Glutamatergic neuron (in vitro differentiated cells): Measurements from ENCODE around the gene NFIA. TPM values are rescaled to one million over a fixed set of nuclear protein-coding genes. Genes with fewer than 3 reads are reported as not detected.

Experiments
- DNase-seq: peaks from one replicate; pipeline ENCODE4 v3.0.0; 2022
- H3K27ac Mint-ChIP-seq: one replicate; pipeline ENCODE4 v1.8.0; 2020; ENCODE audit warnings: mild to moderate bottlenecking, mixed read lengths, inconsistent platforms; ENCODE audit not compliant: unreplicated experiment
- H3K27me3 Mint-ChIP-seq: one replicate; pipeline ENCODE4 v1.8.0; 2020; ENCODE audit warnings: mild to moderate bottlenecking, moderate library complexity, mixed read lengths, inconsistent platforms; ENCODE audit not compliant: unreplicated experiment
- H3K36me3 Mint-ChIP-seq: one replicate; pipeline ENCODE4 v1.8.0; 2020; ENCODE audit warnings: mild to moderate bottlenecking, mixed read lengths, inconsistent platforms; ENCODE audit not compliant: unreplicated experiment
- H3K4me1 Mint-ChIP-seq: one replicate; pipeline ENCODE4 v1.8.0; 2020; ENCODE audit warnings: mild to moderate bottlenecking, low read depth, mixed read lengths, inconsistent platforms; ENCODE audit not compliant: unreplicated experiment
- H3K4me3 Mint-ChIP-seq: one replicate; pipeline ENCODE4 v1.8.0; 2020; ENCODE audit warnings: mild to moderate bottlenecking, mixed read lengths, inconsistent platforms; ENCODE audit not compliant: unreplicated experiment
- H3K9me3 Mint-ChIP-seq: one replicate; pipeline ENCODE4 v1.8.0; 2020; ENCODE audit warnings: mild to moderate bottlenecking, moderate library complexity, mixed read lengths, inconsistent platforms; ENCODE audit not compliant: unreplicated experiment
- total RNA-seq: library from RNA; stranded (reverse); fragmentation: NEBNext Ultra II Directional; extraction: Animal tissue kit (Norgen Biotek cat#: 25700); gene quantifications from one replicate; pipeline ENCODE4 v1.2.1, GENCODE V29; 2021; ENCODE audit not compliant: unreplicated experiment
- TF ChIP-seq, protein P1 (sequence below): fragments of 200-600 bp; sonication (generic); IDR thresholded peaks from one replicate; pipeline ENCODE4 v1.5.0; 2021; ENCODE audit not compliant: partially characterized antibody, unreplicated experiment

The NFIA gene
- total RNA-seq, 1 donor from 2014 or later: 16.4 TPM

DNA sequence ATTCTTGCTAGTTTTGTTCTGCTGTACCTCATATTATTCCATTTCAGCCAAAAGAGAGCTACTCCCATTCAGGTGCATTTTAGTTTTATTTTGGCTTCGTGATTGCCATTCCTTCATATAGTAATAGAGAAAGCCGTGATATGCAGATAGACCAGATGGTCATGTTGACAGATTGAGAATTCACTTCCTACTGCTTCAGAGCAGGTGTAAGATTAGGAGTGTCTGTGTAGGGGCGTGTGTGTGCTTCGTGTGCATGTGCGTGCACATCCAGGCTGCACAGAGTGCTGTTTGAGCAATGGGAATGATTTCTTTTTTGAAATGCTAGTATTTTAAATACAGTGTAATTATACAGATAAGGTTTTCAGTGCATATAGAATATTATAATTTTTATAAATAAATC, 10.3 kb downstream of the NFIA start:
- DNase-seq: no peak
- TF ChIP-seq, protein P1, sequence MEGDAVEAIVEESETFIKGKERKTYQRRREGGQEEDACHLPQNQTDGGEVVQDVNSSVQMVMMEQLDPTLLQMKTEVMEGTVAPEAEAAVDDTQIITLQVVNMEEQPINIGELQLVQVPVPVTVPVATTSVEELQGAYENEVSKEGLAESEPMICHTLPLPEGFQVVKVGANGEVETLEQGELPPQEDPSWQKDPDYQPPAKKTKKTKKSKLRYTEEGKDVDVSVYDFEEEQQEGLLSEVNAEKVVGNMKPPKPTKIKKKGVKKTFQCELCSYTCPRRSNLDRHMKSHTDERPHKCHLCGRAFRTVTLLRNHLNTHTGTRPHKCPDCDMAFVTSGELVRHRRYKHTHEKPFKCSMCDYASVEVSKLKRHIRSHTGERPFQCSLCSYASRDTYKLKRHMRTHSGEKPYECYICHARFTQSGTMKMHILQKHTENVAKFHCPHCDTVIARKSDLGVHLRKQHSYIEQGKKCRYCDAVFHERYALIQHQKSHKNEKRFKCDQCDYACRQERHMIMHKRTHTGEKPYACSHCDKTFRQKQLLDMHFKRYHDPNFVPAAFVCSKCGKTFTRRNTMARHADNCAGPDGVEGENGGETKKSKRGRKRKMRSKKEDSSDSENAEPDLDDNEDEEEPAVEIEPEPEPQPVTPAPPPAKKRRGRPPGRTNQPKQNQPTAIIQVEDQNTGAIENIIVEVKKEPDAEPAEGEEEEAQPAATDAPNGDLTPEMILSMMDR: no peak
- no peak overlapping the region for H3K27ac Mint-ChIP-seq
- no peaks in the 10 kb centered on the region for H3K36me3 Mint-ChIP-seq
- H3K4me1 Mint-ChIP-seq: peaks cover 36% of the 10 kb centered on the region
- no peaks in the 10 kb centered on the region for H3K27me3 Mint-ChIP-seq
- peaks cover 3% of the 10 kb centered on the region for H3K9me3 Mint-ChIP-seq
- H3K4me3 Mint-ChIP-seq: no peak overlapping the region

DNA sequence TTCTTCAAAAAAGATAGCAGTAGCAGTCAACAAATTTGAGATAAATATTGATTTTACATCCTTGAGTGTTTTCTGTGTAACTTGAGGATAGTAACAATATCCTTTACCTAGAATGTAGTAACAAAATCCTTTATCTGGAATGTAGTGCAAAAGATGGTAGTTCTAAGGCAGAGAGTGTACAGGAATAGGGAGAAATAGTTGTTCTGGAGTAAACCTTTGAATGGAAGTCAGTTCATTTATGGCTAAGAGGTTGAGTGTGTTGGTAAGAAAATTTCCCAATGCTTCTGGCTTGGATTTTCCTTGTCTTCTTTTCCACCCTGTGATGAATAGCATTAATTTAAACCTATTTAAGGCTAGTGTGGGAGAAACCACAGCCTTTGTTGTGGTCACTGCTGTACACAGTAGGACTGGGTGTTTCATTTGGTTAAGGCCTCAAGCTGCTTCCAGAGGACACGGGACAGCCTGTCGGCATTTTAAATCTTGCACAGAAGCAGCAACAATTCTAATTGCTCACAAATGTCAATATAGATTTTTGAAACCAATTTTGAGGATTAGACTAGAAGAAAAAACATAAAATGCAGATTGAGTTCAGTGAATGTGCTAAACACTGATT, 11.3 kb downstream of the NFIA start:
- no peak for DNase-seq
- H3K27me3 Mint-ChIP-seq: no peaks in the 10 kb centered on the region
- peaks cover 3% of the 10 kb centered on the region for H3K9me3 Mint-ChIP-seq
- H3K4me3 Mint-ChIP-seq: no peak overlapping the region
- no peaks in the 10 kb centered on the region for H3K36me3 Mint-ChIP-seq
- peaks cover 35% of the 10 kb centered on the region for H3K4me1 Mint-ChIP-seq
- H3K27ac Mint-ChIP-seq: no peak overlapping the region
- TF ChIP-seq, protein P1: no peak

DNA sequence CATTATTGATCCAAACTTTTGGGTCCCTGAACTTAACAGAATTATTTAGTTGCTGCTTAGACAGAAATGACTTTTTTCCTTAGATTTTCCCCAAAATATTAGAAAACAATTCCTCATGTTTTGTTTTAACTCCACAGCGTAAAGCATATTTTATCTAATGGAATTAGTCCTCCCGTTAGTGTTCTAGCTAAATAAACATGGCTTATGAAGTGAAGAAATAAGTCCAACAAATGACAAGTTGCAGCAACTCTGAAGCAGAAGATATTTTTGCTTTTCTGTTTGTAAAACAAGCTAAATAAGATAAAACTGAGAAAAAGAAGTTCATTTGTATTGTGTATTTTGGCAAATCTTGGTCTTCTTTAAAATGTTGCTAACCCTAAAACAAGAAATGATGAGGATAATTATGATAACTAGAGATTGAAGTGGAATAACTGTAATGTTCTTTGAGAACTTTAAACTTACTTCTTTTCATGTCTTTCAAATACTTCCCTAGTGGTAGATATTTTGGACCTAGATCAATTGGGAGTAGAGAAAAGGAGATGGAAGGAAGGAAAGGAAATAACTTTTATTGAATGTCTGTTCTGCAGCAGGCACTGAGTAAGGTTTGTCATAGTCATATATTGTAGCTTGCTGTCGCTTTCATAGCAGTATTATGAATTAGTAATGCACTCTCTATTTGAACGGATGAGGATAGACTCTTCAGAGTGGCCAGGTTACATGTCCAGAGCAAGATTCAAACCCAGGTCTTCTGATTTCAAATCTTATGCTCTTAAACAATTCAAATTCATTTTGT, 12.5 kb downstream of the NFIA start:
- Mint-ChIP-seq H3K4me1 (peaks cover 35% of the 10 kb centered on the region), H3K4me3 (no peak overlapping the region), H3K27me3 (no peaks in the 10 kb centered on the region), H3K27ac (no peak overlapping the region), H3K9me3 (peaks cover 3% of the 10 kb centered on the region), H3K36me3 (no peaks in the 10 kb centered on the region)
- TF ChIP-seq, protein P1: no peak
- no peak for DNase-seq

DNA sequence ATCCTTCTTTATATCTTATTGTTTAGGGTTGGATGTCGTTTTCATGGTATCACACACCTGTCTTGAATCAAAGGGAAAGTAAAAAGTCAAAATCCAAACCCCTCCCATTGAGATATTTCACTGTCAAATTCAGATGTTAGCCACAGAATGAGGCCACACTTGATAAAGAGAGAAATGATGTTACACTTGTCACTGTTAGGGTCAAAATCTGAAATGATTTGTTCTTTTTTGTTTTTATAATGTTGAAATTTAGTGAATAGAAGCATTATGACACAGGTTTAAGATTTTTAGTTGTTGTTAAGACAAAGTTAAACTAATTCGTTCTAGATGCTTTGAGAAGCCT, 13.1 kb downstream of the NFIA start:
- H3K4me1 Mint-ChIP-seq: peaks cover 35% of the 10 kb centered on the region
- TF ChIP-seq, protein P1: no peak
- H3K27me3 Mint-ChIP-seq: no peaks in the 10 kb centered on the region
- no peaks in the 10 kb centered on the region for H3K36me3 Mint-ChIP-seq
- peaks cover 3% of the 10 kb centered on the region for H3K9me3 Mint-ChIP-seq
- H3K27ac Mint-ChIP-seq: no peak overlapping the region
- DNase-seq: no peak
- no peak overlapping the region for H3K4me3 Mint-ChIP-seq

DNA sequence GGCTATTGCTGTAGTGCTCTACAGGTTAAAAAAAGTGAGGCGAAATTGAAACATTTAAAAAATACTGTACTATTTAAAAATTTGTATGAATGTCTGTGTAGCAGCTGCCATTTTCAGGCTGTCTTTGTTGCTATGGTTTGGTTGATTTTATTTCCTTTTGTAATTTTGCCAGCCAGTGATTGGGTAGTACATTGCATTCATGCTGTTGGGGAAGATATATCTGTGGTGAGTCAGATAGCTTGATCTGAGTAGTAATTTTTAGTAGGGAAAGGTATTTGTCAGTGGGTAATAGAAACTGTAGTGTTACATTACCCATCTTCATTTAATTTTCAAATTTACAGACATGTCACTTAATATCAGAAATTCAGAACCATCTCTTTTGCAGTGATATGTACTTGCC, 15.0 kb downstream of the NFIA start:
- peak overlapping the region; percentile 17 for H3K4me3 Mint-ChIP-seq
- H3K36me3 Mint-ChIP-seq: no peaks in the 10 kb centered on the region
- DNase-seq: no peak
- TF ChIP-seq, protein P1: no peak
- H3K9me3 Mint-ChIP-seq: peaks cover 3% of the 10 kb centered on the region
- H3K4me1 Mint-ChIP-seq: peaks cover 34% of the 10 kb centered on the region
- H3K27me3 Mint-ChIP-seq: no peaks in the 10 kb centered on the region
- no peak overlapping the region for H3K27ac Mint-ChIP-seq
